ENCODE measurements around the gene PARPBP. TPM values are rescaled to one million over a fixed set of nuclear protein-coding genes. Genes with fewer than 3 reads are reported as not detected.

PARPBP gene
- total RNA-seq, 1 experiment from 2014 or later: 23.0 TPM

DNA sequence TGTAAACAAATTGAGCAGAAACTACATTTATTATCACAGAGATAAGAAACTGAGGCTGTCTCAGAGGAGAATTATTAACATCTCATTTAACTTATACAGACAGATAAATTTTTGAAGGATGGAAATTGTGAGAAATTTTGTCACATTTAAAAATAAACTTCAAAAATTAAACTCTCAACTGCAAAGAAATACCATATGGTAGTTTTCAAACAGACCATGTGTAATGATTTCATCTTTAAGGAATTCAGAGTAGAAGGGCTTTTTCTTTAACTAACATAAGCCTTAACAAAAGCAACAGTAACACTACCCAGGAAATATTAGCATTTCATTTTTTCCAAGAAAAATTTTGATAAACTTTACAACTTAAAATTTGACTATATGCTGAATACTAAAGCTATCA, 26.7 kb upstream of the PARPBP start:
- TF ChIP-seq EZH2 (IDR thresholded peaks at IDR 0.05; ENCODE audit: low read length, unreplicated experiment) (no peak), EZH2phosphoT487 (IDR thresholded peaks at IDR 0.05; ENCODE audit: borderline replicate concordance, low read length) (no peak)
- TF ChIP-seq, protein P1, sequence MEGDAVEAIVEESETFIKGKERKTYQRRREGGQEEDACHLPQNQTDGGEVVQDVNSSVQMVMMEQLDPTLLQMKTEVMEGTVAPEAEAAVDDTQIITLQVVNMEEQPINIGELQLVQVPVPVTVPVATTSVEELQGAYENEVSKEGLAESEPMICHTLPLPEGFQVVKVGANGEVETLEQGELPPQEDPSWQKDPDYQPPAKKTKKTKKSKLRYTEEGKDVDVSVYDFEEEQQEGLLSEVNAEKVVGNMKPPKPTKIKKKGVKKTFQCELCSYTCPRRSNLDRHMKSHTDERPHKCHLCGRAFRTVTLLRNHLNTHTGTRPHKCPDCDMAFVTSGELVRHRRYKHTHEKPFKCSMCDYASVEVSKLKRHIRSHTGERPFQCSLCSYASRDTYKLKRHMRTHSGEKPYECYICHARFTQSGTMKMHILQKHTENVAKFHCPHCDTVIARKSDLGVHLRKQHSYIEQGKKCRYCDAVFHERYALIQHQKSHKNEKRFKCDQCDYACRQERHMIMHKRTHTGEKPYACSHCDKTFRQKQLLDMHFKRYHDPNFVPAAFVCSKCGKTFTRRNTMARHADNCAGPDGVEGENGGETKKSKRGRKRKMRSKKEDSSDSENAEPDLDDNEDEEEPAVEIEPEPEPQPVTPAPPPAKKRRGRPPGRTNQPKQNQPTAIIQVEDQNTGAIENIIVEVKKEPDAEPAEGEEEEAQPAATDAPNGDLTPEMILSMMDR (conservative IDR thresholded peaks at IDR 0.05; ENCODE audit: low read depth, low read length): no peak
- Histone ChIP-seq H4K20me1 (ENCODE audit: low read length) (no peaks in the 10 kb centered on the region), H3F3A (ENCODE audit: low read length, unreplicated experiment) (no peaks in the 10 kb centered on the region), H3K36me3 (ENCODE audit: low read depth, low read length) (peaks cover 35% of the 10 kb centered on the region), H3K9me2 (replicated peaks; ENCODE audit: low read length) (no peaks in the 10 kb centered on the region), H3K79me2 (ENCODE audit: low read length) (no peaks in the 10 kb centered on the region), H3K27me3 (ENCODE audit: low read length) (no peaks in the 10 kb centered on the region), H3K27ac (ENCODE audit: low read length) (no peak overlapping the region), H3K4me3 (ENCODE audit: low read length) (no peak overlapping the region), H2AFZ (ENCODE audit: low read length) (no peak overlapping the region), H3K9me3 (ENCODE audit: low read length) (no peaks in the 10 kb centered on the region), H3K4me1 (ENCODE audit: insufficient read depth, low read length) (no peaks in the 10 kb centered on the region), H3K9ac (ENCODE audit: low read length) (no peak overlapping the region), H3K4me2 (ENCODE audit: low read length) (no peak overlapping the region)
- DNase-seq (no peak), ATAC-seq (no peak)
- BruUV-seq (replicated peaks): no TSS peak
- intact Hi-C loops (cut with micrococcal nuclease): no loop called here
- ChIA-PET CTCF (no interaction called here), POLR2A (ENCODE audit: unreplicated experiment) (no interaction called here)

DNA sequence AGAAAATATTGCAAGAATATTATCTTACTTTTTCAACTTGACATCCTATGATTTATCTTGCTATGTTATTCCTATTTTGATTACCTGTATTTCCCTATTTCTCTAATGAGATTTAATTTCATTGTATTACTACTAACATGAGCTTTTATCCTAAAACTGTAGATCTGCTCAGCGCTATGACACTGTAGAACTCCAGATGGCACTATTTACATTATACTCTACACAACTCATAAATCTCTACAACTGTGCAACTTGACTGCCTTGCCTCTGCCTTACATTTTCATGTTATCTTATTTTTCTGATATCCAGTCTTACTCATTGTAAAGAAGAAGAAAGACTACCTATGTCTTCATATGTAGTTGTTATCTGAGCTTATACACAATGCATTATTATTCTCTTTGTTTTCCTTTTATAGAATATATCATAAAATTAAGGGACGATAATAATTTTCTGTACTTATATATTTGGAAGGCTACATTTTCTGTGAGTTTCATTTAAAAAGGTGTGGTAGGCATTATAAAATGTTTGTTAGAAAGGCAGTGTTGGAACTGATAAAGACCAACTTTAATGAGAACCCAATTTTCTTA, 24.2 kb upstream of the PARPBP start:
- H3K9ac ChIP-seq (ENCODE audit: low read length): no peak overlapping the region
- no peak overlapping the region for H3K27ac ChIP-seq (ENCODE audit: low read length)
- H3K79me2 ChIP-seq (ENCODE audit: low read length): no peaks in the 10 kb centered on the region
- no peaks in the 10 kb centered on the region for H3K4me1 ChIP-seq (ENCODE audit: insufficient read depth, low read length)
- intact Hi-C loops (cut with micrococcal nuclease): loop anchor here (2.0 to 5.0 kb wide), 2 partner anchors 717 to 783 kb away; no protein-coding TSS in a partner anchor
- no peak overlapping the region for H3K4me2 ChIP-seq (ENCODE audit: low read length)
- H3K36me3 ChIP-seq (ENCODE audit: low read depth, low read length): peaks cover 49% of the 10 kb centered on the region
- ChIA-PET POLR2A (ENCODE audit: unreplicated experiment) (interaction anchor here (0.6 kb wide), 1 partner anchor 14 kb away, joined by 3 read pairs; no protein-coding TSS in a partner anchor), CTCF (interaction anchor here (0.5 to 1.0 kb wide), 4 partner anchors 22 to 607 kb away, joined by 3 to 4 read pairs (median 3); no protein-coding TSS in a partner anchor)
- TF ChIP-seq, protein P1 (conservative IDR thresholded peaks at IDR 0.05; ENCODE audit: low read depth, low read length): peak; percentile 76
- TF ChIP-seq EZH2phosphoT487 (IDR thresholded peaks at IDR 0.05; ENCODE audit: borderline replicate concordance, low read length) (no peak), EZH2 (IDR thresholded peaks at IDR 0.05; ENCODE audit: low read length, unreplicated experiment) (no peak)
- DNase-seq (peak; percentile 51), ATAC-seq (peak; percentile 91)
- no peaks in the 10 kb centered on the region for H4K20me1 ChIP-seq (ENCODE audit: low read length)
- no peaks in the 10 kb centered on the region for H3K9me3 ChIP-seq (ENCODE audit: low read length)
- no peak overlapping the region for H2AFZ ChIP-seq (ENCODE audit: low read length)
- no peaks in the 10 kb centered on the region for H3K9me2 ChIP-seq (replicated peaks; ENCODE audit: low read length)
- H3F3A ChIP-seq (ENCODE audit: low read length, unreplicated experiment): no peaks in the 10 kb centered on the region
- TSS peak; percentile 11 for BruUV-seq (replicated peaks)
- H3K27me3 ChIP-seq (ENCODE audit: low read length): no peaks in the 10 kb centered on the region
- H3K4me3 ChIP-seq (ENCODE audit: low read length): no peak overlapping the region

DNA sequence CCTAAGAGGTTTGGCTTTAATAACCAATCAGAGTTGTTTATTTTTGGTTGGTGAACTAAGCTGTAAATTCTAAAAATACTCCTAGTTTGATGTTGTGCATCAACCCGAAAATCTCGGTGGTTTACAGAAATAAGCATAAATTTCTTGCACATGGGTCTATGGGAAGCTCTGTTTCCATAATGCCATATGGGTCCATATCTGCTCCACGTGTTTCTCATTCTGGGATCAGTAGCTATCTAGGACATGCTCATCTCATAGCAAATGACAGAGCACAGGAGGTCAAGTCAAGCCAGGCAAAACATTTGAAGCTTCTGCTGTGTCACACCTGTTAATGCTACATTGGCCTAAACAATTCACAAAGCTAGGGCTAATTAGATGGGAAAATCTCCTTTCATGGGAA, 23.1 kb upstream of the PARPBP start:
- BruUV-seq (replicated peaks): no TSS peak
- CTCF ChIA-PET: interaction anchor here (0.5 kb wide), 2 partner anchors 112 to 155 kb away, joined by 4 read pairs; no protein-coding TSS in a partner anchor

More for the DNA sequence above, 23.1 kb upstream of the PARPBP start:
- no peak overlapping the region for H3K4me3 ChIP-seq (ENCODE audit: low read length)
- H3K36me3 ChIP-seq (ENCODE audit: low read depth, low read length): peaks cover 49% of the 10 kb centered on the region
- H3K9me3 ChIP-seq (ENCODE audit: low read length): no peaks in the 10 kb centered on the region
- ATAC-seq (no peak), DNase-seq (no peak)
- intact Hi-C loops (cut with micrococcal nuclease): loop anchor here (2.0 to 5.0 kb wide), 2 partner anchors 715 to 782 kb away; no protein-coding TSS in a partner anchor
- no peaks in the 10 kb centered on the region for H3F3A ChIP-seq (ENCODE audit: low read length, unreplicated experiment)
- POLR2A ChIA-PET (ENCODE audit: unreplicated experiment): no interaction called here
- no peaks in the 10 kb centered on the region for H3K27me3 ChIP-seq (ENCODE audit: low read length)
- H4K20me1 ChIP-seq (ENCODE audit: low read length): no peaks in the 10 kb centered on the region
- no peaks in the 10 kb centered on the region for H3K9me2 ChIP-seq (replicated peaks; ENCODE audit: low read length)
- H3K4me1 ChIP-seq (ENCODE audit: insufficient read depth, low read length): no peaks in the 10 kb centered on the region
- TF ChIP-seq, protein P1 (conservative IDR thresholded peaks at IDR 0.05; ENCODE audit: low read depth, low read length): no peak
- no peak for TF ChIP-seq EZH2phosphoT487 (IDR thresholded peaks at IDR 0.05; ENCODE audit: borderline replicate concordance, low read length)
- TF ChIP-seq EZH2 (IDR thresholded peaks at IDR 0.05; ENCODE audit: low read length, unreplicated experiment): no peak
- no peaks in the 10 kb centered on the region for H3K79me2 ChIP-seq (ENCODE audit: low read length)
- no peak overlapping the region for H3K27ac ChIP-seq (ENCODE audit: low read length)
- no peak overlapping the region for H3K4me2 ChIP-seq (ENCODE audit: low read length)
- no peak overlapping the region for H3K9ac ChIP-seq (ENCODE audit: low read length)
- no peak overlapping the region for H2AFZ ChIP-seq (ENCODE audit: low read length)
